Adrenal gland (tissue), 12 donors: ENCODE results near the gene LPP. TPM values are rescaled to one million over a fixed set of nuclear protein-coding genes. Genes with fewer than 3 reads are reported as not detected.
A peak's percentile ranks its signal among the peaks of the same experiment; 100 is the strongest.

Experiments
- DNase-seq, 7 donors: peaks; one replicate each; pipeline ENCODE4 v3.0.0-alpha.2; 2019 to 2020
- H3K27ac ChIP-seq, 5 donors: fragments of 200-600 bp; sonication (generic) in 4 of 5; 1 replicate in 3 of 5; 2 replicates in 2 of 5; pipeline versions ENCODE4 v1.5.1 to v1.8.0; 2016 to 2020; ENCODE audit warnings: mild to moderate bottlenecking in 1 of 5
- H3K27me3 ChIP-seq: fragments of 200-600 bp; 2 replicates; pipeline ENCODE4 v1.8.0; 2021
- H3K36me3 ChIP-seq, 2 donors: fragments of 200-600 bp; replicated peaks in 1 of 2; 1 replicate in 1 of 2; 2 replicates in 1 of 2; pipeline versions ENCODE4 v1.5.1 to v1.8.0; 2018 to 2022
- H3K4me1 ChIP-seq, 2 donors: fragments of 200-600 bp; replicated peaks in 1 of 2; 1 replicate in 1 of 2; 2 replicates in 1 of 2; pipeline versions ENCODE4 v1.5.1 to v1.8.0; 2018 to 2021
- H3K4me3 ChIP-seq, 4 donors: fragments of 200-600 bp; sonication (generic) in 3 of 4; one replicate each; pipeline ENCODE4 v1.5.1; 2016 to 2018
- H3K9me3 ChIP-seq, 3 donors: fragments of 200-600 bp; sonication (generic) in 1 of 3; replicated peaks in 1 of 3; 1 replicate in 2 of 3; 2 replicates in 1 of 3; pipeline versions ENCODE4 v1.5.1 to v1.8.0; 2016 to 2021
- POLR2A ChIP-seq, 2 donors: fragments of 450-650 bp; IDR thresholded peaks; one replicate each; pipeline ENCODE4 v1.6.1; 2017; ENCODE audit warnings: antibody characterized with exemption in 2 of 2, mild to moderate bottlenecking in 2 of 2, moderate library complexity in 1 of 2
- WGBS, 4 donors: extraction: QIAGEN DNeasy Blood & Tissue Kit in 2 of 4; methylation state at CpG; one replicate each; pipeline versions ENCODE4 v1.1.5 to v1.1.7; 2013 to 2017; 5-methylcytosine and 5-hydroxymethylcytosine counted together
- intact Hi-C, 2 donors: fragments of 100-400 bp; cut with DNase I; formaldehyde crosslinking; loops; one replicate each; pipeline versions ENCODE4 v1.14.1 to v1.15.0; 2022 to 2023
- polyA plus RNA-seq, 3 donors: library from polyadenylated mRNA; stranded (reverse); fragments of 200-250 nt in 2 of 3; fragments of 350-450 nt in 1 of 3; fragmentation: Illumina TruSeq in 1 of 3; extraction: RNeasy Lipid Tissue Mini Kit (QIAGEN cat#74804) in 1 of 3; gene quantifications; one replicate each; pipeline ENCODE4 v1.2.3, GENCODE V29; 2013 to 2014
- total RNA-seq, 9 donors: library from RNA; depleted of rRNA in 4 of 9; stranded (reverse); fragments of >200 nt in 4 of 9; fragments of 120-200 nt in 1 of 9; fragmentation: NEBNext Ultra II Directional in 1 of 9; extraction: Animal tissue kit (Norgen Biotek cat#: 25700) in 1 of 9; gene quantifications; one replicate each; pipeline versions ENCODE4 v1.1.0 to v1.2.4, GENCODE V29; 2013 to 2023
- TF ChIP-seq, protein P1 (sequence below), 6 experiments: fragments of 450-650 bp in 4 of 6; fragments of 200-600 bp in 2 of 6; sonication (generic) in 1 of 6; IDR thresholded peaks; 1 replicate in 5 of 6; 2 replicates in 1 of 6; pipeline versions ENCODE4 v1.5.1 to v1.8.0; 2016 to 2021; ENCODE audit warnings: antibody characterized with exemption in 6 of 6, mild to moderate bottlenecking in 2 of 6, moderate library complexity in 1 of 6
- donor health status: healthy with polysubstance abuse.
- donor health status: Bipolar disorder and iron deficiency.
- donor health status: DM: yes; HTN: yes; CAD: no.
- donor health status: DM: no; HTN: no; CAD: no.
- donor health status: DM: no; HTN: no; CAD: no.
- donor health status: DM: yes; HTN: yes; CAD: no.

Gene LPP
- total and polyA plus RNA-seq, 12 donors = 7.0 to 170 (median 101) TPM

DNA sequence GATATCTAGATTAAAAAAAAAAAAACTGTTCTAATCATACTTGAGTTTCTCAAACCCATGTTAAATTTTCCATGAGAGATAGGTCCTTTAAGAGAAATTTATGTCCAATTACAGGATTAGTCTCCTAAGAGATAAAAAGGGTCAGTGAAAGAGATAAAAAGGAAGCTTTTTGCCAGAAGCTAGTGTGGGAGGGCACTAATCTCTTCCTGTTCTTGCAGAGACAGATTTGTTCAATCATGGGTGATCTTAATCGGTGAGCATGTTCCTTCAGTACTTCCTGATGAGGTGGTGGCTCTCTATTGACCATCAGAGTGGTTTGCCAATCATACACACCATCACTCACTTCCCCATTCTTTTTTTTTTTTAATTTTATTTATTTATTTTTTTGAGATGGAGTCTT, 16.9 kb upstream of the LPP start:
- Histone ChIP-seq H3K27me3 (no peaks in the 10 kb centered on the region), H3K4me3 (no peak overlapping the region), H3K27ac (peak overlapping the region in 1 of 5 donors; percentile 3), H3K4me1 (peaks cover 9 to 13% of the 10 kb centered on the region in 2 donors), H3K36me3 (no peaks in the 10 kb centered on the region), H3K9me3 (no peaks in the 10 kb centered on the region)
- DNase-seq = peak in 2 of 7 donors; percentile 16 to 23
- 2 to 10% (median 5%) methylated on average over 1 of the region's 1 CpG for WGBS, 4 donors
- intact Hi-C loops = no loop called here
- TF ChIP-seq POLR2A (IDR thresholded peaks at IDR 0.05) = no peak
- TF ChIP-seq, protein P1, sequence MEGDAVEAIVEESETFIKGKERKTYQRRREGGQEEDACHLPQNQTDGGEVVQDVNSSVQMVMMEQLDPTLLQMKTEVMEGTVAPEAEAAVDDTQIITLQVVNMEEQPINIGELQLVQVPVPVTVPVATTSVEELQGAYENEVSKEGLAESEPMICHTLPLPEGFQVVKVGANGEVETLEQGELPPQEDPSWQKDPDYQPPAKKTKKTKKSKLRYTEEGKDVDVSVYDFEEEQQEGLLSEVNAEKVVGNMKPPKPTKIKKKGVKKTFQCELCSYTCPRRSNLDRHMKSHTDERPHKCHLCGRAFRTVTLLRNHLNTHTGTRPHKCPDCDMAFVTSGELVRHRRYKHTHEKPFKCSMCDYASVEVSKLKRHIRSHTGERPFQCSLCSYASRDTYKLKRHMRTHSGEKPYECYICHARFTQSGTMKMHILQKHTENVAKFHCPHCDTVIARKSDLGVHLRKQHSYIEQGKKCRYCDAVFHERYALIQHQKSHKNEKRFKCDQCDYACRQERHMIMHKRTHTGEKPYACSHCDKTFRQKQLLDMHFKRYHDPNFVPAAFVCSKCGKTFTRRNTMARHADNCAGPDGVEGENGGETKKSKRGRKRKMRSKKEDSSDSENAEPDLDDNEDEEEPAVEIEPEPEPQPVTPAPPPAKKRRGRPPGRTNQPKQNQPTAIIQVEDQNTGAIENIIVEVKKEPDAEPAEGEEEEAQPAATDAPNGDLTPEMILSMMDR (IDR thresholded peaks at IDR 0.05) = no peak

DNA sequence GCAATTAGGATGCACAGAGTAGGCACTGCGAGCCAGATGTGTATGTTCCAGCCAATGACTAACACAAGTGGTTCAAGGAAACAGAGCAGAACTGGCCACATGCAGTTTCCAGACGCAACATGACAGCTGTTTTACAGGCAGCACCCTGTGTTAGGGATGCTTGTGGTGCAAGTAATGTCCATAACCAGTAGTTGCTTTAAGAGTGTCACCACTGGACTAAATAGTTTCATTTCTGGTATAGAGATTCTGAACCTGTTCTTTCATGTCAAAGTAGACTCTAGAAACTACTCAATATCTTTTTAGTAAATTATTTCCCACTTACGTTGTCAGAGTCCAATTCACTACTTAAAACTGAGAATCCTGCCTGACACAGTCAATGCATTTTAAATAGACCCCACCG, 14.5 kb upstream of the LPP start:
- H3K4me1 ChIP-seq = peaks cover 9 to 13% of the 10 kb centered on the region in 2 donors
- H3K4me3 ChIP-seq = no peak overlapping the region
- H3K9me3 ChIP-seq = no peaks in the 10 kb centered on the region
- H3K27me3 ChIP-seq = no peaks in the 10 kb centered on the region
- TF ChIP-seq, protein P1 (IDR thresholded peaks at IDR 0.05) = no peak
- TF ChIP-seq POLR2A (IDR thresholded peaks at IDR 0.05) = no peak
- no peak for DNase-seq
- 94 to 99% (median 94%) methylated on average over 4 of the region's 4 CpGs for WGBS, 4 donors
- no peaks in the 10 kb centered on the region for H3K36me3 ChIP-seq
- intact Hi-C loops = no loop called here
- no peak overlapping the region for H3K27ac ChIP-seq

DNA sequence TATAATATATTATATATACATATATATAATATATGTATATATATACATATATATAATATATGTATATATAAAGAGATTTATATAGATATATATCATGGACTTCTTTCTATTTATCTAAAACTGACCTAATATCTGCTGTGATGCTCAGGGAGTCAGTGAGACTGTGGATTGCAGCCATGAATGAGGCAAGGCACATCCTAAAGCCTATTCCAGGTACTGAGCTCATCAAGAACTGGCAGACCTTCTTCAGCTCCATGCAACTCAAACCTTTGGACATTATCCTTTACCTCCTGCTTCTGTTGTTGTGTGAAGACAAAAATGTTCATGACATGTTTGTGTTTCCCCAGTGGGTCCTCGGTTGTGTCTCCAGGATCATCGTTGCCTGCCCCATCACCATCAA, 7.7 kb upstream of the LPP start:
- no peak overlapping the region for H3K4me3 ChIP-seq
- H3K4me1 ChIP-seq = no peaks in the 10 kb centered on the region
- H3K27ac ChIP-seq = no peak overlapping the region
- no peak for TF ChIP-seq POLR2A (IDR thresholded peaks at IDR 0.05)
- TF ChIP-seq, protein P1 (IDR thresholded peaks at IDR 0.05) = no peak
- H3K9me3 ChIP-seq = no peaks in the 10 kb centered on the region
- DNase-seq = no peak
- 91 to 100% (median 95%) methylated on average over 2 of the region's 2 CpGs for WGBS, 4 donors
- intact Hi-C loops = no loop called here
- no peaks in the 10 kb centered on the region for H3K36me3 ChIP-seq
- H3K27me3 ChIP-seq = no peaks in the 10 kb centered on the region

DNA sequence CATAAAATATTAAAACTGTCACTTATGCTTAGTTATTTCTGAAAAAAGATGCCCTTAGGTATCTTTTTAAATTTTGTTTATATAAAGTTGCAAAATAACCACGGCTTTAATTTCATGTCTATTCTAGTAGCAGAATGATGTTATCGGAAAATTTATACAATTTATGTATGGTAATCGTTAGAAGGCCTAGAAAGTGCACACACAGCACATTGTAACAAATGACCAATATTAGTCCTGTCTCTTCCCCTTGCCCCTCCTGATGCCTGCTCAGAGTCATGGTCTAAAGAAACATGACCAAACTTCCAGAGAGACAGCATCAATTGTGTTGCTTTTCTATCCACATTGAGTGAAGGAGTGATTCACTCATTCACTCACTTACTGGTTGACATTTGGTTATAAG, 6.2 kb upstream of the LPP start:
- 86 to 95% (median 94%) methylated on average over 3 of the region's 3 CpGs for WGBS, 4 donors

More for the DNA sequence above, 6.2 kb upstream of the LPP start:
- Histone ChIP-seq H3K9me3 (no peaks in the 10 kb centered on the region), H3K4me1 (peaks cover 1 to 11% of the 10 kb centered on the region in 2 donors), H3K4me3 (no peak overlapping the region), H3K27me3 (no peaks in the 10 kb centered on the region), H3K27ac (no peak overlapping the region), H3K36me3 (no peaks in the 10 kb centered on the region)
- no peak for TF ChIP-seq POLR2A (IDR thresholded peaks at IDR 0.05)
- TF ChIP-seq, protein P1 (IDR thresholded peaks at IDR 0.05) = no peak
- intact Hi-C loops = no loop called here
- no peak for DNase-seq
